ENCODE measurements around the gene TGFBR1.

Gene TGFBR1

GRCh38 chr9:99104459-99105151 lies at the start of gene TGFBR1:
Gene TGFBR1 (plus strand): TSS chr9:99105113. CDS start chr9:99105206, 93 bp downstream.
- FAIRE-seq: no peak

- no peak for FAIRE-seq
Observed at GRCh38 chr9:99055384-99055783, 49.5 kb upstream of the TGFBR1 start.

- FAIRE-seq: no peak
Observed at GRCh38 chr9:99056186-99056585, 48.7 kb upstream of the TGFBR1 start.

GRCh38 chr9:99056886-99057664 lies 47.8 kb upstream of the TGFBR1 start:
- no peak for FAIRE-seq

- no peak for FAIRE-seq
Observed at GRCh38 chr9:99057665-99058625, 47.0 kb upstream of the TGFBR1 start.

GRCh38 chr9:99058964-99059921 lies 45.7 kb upstream of the TGFBR1 start:
- FAIRE-seq: no peak

GRCh38 chr9:99060621-99061020 lies 44.3 kb upstream of the TGFBR1 start:
- FAIRE-seq: no peak

- no peak for FAIRE-seq
Observed at GRCh38 chr9:99062549-99062948, 42.4 kb upstream of the TGFBR1 start.

- no peak for FAIRE-seq
Observed at GRCh38 chr9:99063522-99063921, 41.4 kb upstream of the TGFBR1 start.

- FAIRE-seq: no peak
Observed at GRCh38 chr9:99066571-99066970, 38.3 kb upstream of the TGFBR1 start.

GRCh38 chr9:99069075-99069474 lies 35.8 kb upstream of the TGFBR1 start:
- FAIRE-seq: no peak

GRCh38 chr9:99069546-99069945 lies 35.4 kb upstream of the TGFBR1 start:
- FAIRE-seq: no peak

- FAIRE-seq: no peak
Observed at GRCh38 chr9:99070681-99071080, 34.2 kb upstream of the TGFBR1 start.

GRCh38 chr9:99071313-99072039 lies 33.4 kb upstream of the TGFBR1 start:
- FAIRE-seq: no peak

- FAIRE-seq: no peak
Observed at GRCh38 chr9:99072040-99072394, 32.9 kb upstream of the TGFBR1 start.

- no peak for FAIRE-seq
Observed at GRCh38 chr9:99073347-99073746, 31.6 kb upstream of the TGFBR1 start.

- no peak for FAIRE-seq
Observed at GRCh38 chr9:99073985-99074901, 30.7 kb upstream of the TGFBR1 start.

GRCh38 chr9:99074902-99075245 lies 30.0 kb upstream of the TGFBR1 start:
- FAIRE-seq: no peak

- no peak for FAIRE-seq
Observed at GRCh38 chr9:99075246-99075912, 29.5 kb upstream of the TGFBR1 start.

GRCh38 chr9:99076030-99076429 lies 28.9 kb upstream of the TGFBR1 start:
- FAIRE-seq: no peak
